PC-9 (cell line): ENCODE measurements around the gene SLAMF1.

Source experiments
- CTCF ChIP-seq: fragments of 200-600 bp; sonication (generic); conservative IDR thresholded peaks from 2 replicates; pipeline ENCODE4 v1.6.1; 2017; ENCODE audit warnings: mixed run types, antibody characterized with exemption, mild to moderate bottlenecking, moderate library complexity
- EZH2 ChIP-seq: fragments of 200-600 bp; sonication (generic); IDR thresholded peaks from 2 replicates; pipeline ENCODE4 v1.8.0; 2017; ENCODE audit warnings: antibody characterized with exemption, low read depth

GRCh38 chr1:160676869-160677597 lies 30.2 kb upstream of the SLAMF1 start:
- no peak for TF ChIP-seq CTCF
- TF ChIP-seq EZH2 = no peak
